Endothelial cell of umbilical vein (primary cell): ENCODE measurements around the gene PCGF5. TPM values are rescaled to one million over a fixed set of nuclear protein-coding genes. Genes with fewer than 3 reads are reported as not detected.

ENCODE experiments used
- BruUV-seq: library from RNA; stranded (reverse); fragments of 400-500 nt; replicated peaks from 2 replicates; lab custom pipeline; 2021; lab: Mats Ljungman, UMichigan
- CTCF ChIA-PET: fragments of 300-600, 350-600 bp; sonication (Branson Sonifier 250); formaldehyde crosslinking; loops from one replicate; lab custom pipeline; 2021; ENCODE audit warnings: antibody characterized with exemption, inconsistent platforms; lab: Charles Lee
- POLR2A ChIA-PET: fragments of 300-600, 350-600 bp; sonication (Branson Sonifier 250); formaldehyde crosslinking; loops from one replicate; lab custom pipeline; 2021; ENCODE audit warnings: antibody characterized with exemption, inconsistent platforms; lab: Charles Lee
- DNase-seq: peaks from one replicate; pipeline ENCODE4 v3.0.0-alpha.2; 2011; ENCODE audit warnings: low read depth, low spot score
- FAIRE-seq: peaks from 2 replicates; lab custom pipeline; 2011; peaks lifted over from hg19 to GRCh38; lab: Jason Lieb, UNC
- H2AFZ ChIP-seq: 2 replicates; pipeline ENCODE4 v1.6.0; 2012; ENCODE audit warnings: low read depth, low read length, control low read depth, inconsistent platforms
- H3K27ac ChIP-seq: 2 replicates; pipeline ENCODE4 v1.5.1; 2011; ENCODE audit warnings: low read depth, mild to moderate bottlenecking, control low read depth, low read length, moderate library complexity; ENCODE audit not compliant: insufficient read depth
- H3K27me3 ChIP-seq, 2 experiments: 2 replicates each; pipeline versions ENCODE4 v1.6.0 to v1.6.1; 2011; ENCODE audit warnings: low read length in 2 of 2, mixed read lengths in 1 of 2; ENCODE audit not compliant: control insufficient read depth in 2 of 2, insufficient read depth in 2 of 2
- H3K36me3 ChIP-seq, 2 experiments: 2 replicates in 1 of 2; 3 replicates in 1 of 2; pipeline ENCODE4 v1.5.1; 2011; ENCODE audit warnings: low read length in 2 of 2, mild to moderate bottlenecking in 1 of 2, moderate library complexity in 1 of 2; ENCODE audit not compliant: control insufficient read depth in 2 of 2, insufficient read depth in 2 of 2; ENCODE audit errors: extremely low read depth in 1 of 2
- H3K4me1 ChIP-seq: 3 replicates; pipeline ENCODE4 v1.5.1; 2011; ENCODE audit warnings: mild to moderate bottlenecking, low read length; ENCODE audit not compliant: control insufficient read depth, insufficient read depth; ENCODE audit errors: extremely low read depth
- H3K4me2 ChIP-seq: 2 replicates; pipeline ENCODE4 v1.6.1; 2011; ENCODE audit warnings: low read length, control low read depth, mixed read lengths; ENCODE audit not compliant: insufficient read depth
- H3K4me3 ChIP-seq, 3 experiments: fragments of 200-600 bp in 1 of 3; sonication (generic), shearing (Covaris generic) in 1 of 3; replicated peaks in 1 of 3; 2 replicates each; pipeline ENCODE4 v1.5.1; 2011 to 2016; ENCODE audit warnings: control low read depth in 3 of 3, low read length in 3 of 3, mild to moderate bottlenecking in 2 of 3, inconsistent platforms in 1 of 3, low read depth in 1 of 3, moderate library complexity in 1 of 3; ENCODE audit not compliant: insufficient read depth in 1 of 3
- H3K79me2 ChIP-seq: 2 replicates; pipeline ENCODE4 v1.6.0; 2012; ENCODE audit warnings: low read length, inconsistent platforms; ENCODE audit not compliant: control insufficient read depth, insufficient read depth
- H3K9ac ChIP-seq: replicated peaks from 2 replicates; pipeline ENCODE3; 2011; ENCODE audit warnings: low read length, control low read depth; ENCODE audit not compliant: insufficient read depth; ENCODE audit errors: extremely low read depth
- H3K9me1 ChIP-seq: replicated peaks from 3 replicates; pipeline ENCODE4 v1.6.0; 2011; ENCODE audit warnings: mild to moderate bottlenecking, low read length; ENCODE audit not compliant: control insufficient read depth, insufficient read depth; ENCODE audit errors: extremely low read depth
- H3K9me3 ChIP-seq: replicated peaks from 2 replicates; pipeline ENCODE4 v1.5.1; 2012; ENCODE audit warnings: low read length, inconsistent platforms; ENCODE audit not compliant: control insufficient read depth, insufficient read depth
- H4K20me1 ChIP-seq: replicated peaks from 2 replicates; pipeline ENCODE3; 2011; ENCODE audit warnings: mild to moderate bottlenecking, low read length; ENCODE audit not compliant: control insufficient read depth, insufficient read depth; ENCODE audit errors: extremely low read depth
- GATA2 ChIP-seq: IDR thresholded peaks from 2 replicates; pipeline ENCODE4 v1.7.0; 2011; ENCODE audit warnings: low read depth, mild to moderate bottlenecking, moderate library complexity, mixed read lengths, low read length; ENCODE audit not compliant: insufficient read length, insufficient read depth
- MYC ChIP-seq: IDR thresholded peaks from one replicate; pipeline ENCODE4 v1.6.1; 2011; ENCODE audit warnings: mild to moderate bottlenecking, low read depth, low read length
- POLR2A ChIP-seq: IDR thresholded peaks from 2 replicates; pipeline ENCODE4 v1.6.1; 2012; ENCODE audit warnings: low read depth, mild to moderate bottlenecking, control low read depth, low read length
- POLR2AphosphoS5 ChIP-seq: IDR thresholded peaks from 2 replicates; pipeline ENCODE4 v1.6.1; 2012; ENCODE audit warnings: low read depth, mild to moderate bottlenecking, control low read depth, low read length, moderate library complexity; ENCODE audit not compliant: insufficient read depth
- dilution Hi-C: fragments of 300-500 bp; cut with MboI; formaldehyde crosslinking; loops from one replicate; pipeline ENCODE4 v1.15.0; 2019; ENCODE audit warnings: low sequenced_read_pairs; ENCODE audit not compliant: extremely low pct_ligation_motif_present
- intact Hi-C: fragments of 100-400 bp; cut with micrococcal nuclease; formaldehyde crosslinking; loops from one replicate; pipeline ENCODE4 v1.10.0; 2022
- polyA plus RNA-seq, 4 experiments: library from polyadenylated mRNA; depleted of rRNA in 3 of 4; stranded (reverse) in 3 of 4; unstranded in 1 of 4; fragments of >200 nt; gene quantifications; 2 replicates each; pipeline versions ENCODE4 v1.2.1 to v1.2.3, GENCODE V29; 2011 to 2012; ENCODE audit warnings: missing spikeins in 1 of 4
- total RNA-seq: library from RNA; stranded (reverse); gene quantifications from 2 replicates; pipeline ENCODE4 v1.2.3, GENCODE V29; 2021
- TF ChIP-seq, protein P1 (sequence below), 2 donors: IDR thresholded peaks; 1 replicate in 1 of 2; 2 replicates in 1 of 2; pipeline ENCODE4 v1.5.1; 2011; ENCODE audit warnings: low read length in 2 of 2, mild to moderate bottlenecking in 2 of 2, moderate library complexity in 2 of 2, control low read depth in 1 of 2, inconsistent platforms in 1 of 2, low read depth in 1 of 2; ENCODE audit not compliant: insufficient read depth in 1 of 2; ENCODE audit errors: extremely low read depth in 1 of 2
- TF ChIP-seq, protein P2 (sequence below): IDR thresholded peaks from 2 replicates; pipeline ENCODE4 v1.6.1; 2011; ENCODE audit not compliant: insufficient read depth, insufficient read length

The PCGF5 gene
- total and polyA plus RNA-seq, 2 donors (not counting 3 experiments of a cell fraction or from before 2014, with no cell fraction given) = 25.0 to 29.8 TPM

DNA sequence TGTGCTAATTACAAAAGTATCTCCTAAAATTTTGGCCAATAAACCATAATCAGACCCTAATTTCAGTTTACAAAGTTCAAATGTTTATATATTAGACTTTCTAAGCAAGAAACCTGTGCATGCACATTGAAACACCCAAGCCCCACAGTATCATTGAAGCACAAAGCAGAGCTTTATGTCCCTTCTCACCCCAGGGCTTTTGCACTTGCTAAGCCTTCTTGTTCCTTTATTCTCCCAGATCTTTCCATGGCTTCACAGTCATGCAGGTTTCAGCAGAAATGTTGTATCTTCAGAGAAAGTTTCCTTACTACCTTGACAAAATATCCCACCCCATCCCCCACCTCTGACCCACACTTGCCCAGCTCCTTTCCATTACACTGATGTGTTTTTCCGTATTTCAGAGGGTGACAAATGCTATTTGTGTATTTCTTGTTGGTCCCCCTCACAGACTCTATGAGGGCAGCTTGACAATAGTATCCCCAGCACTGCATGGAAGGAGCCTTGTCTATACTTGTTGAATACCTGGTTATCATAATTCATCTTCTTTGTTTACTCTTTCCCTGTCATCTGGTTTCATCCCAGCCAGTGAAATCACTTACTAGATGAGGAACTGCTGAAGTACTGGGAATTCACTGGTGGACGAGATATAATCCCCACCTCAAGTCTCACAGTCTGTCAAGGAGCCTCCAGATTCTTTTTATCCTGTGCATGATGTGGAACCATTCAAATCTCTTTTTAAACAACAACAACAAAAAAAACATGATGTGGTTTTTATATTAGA is 24.0 kb upstream of the PCGF5 start:
- Histone ChIP-seq H3K79me2 (no peaks in the 10 kb centered on the region), H3K9ac (no peak overlapping the region), H4K20me1 (no peaks in the 10 kb centered on the region), H2AFZ (no peak overlapping the region), H3K9me3 (no peaks in the 10 kb centered on the region), H3K27me3 (no peaks in the 10 kb centered on the region), H3K9me1 (no peaks in the 10 kb centered on the region), H3K4me1 (no peaks in the 10 kb centered on the region), H3K27ac (no peak overlapping the region), H3K36me3 (no peaks in the 10 kb centered on the region), H3K4me3 (no peak overlapping the region), H3K4me2 (no peak overlapping the region)
- intact Hi-C loops (no loop called here), dilution Hi-C loops (no loop called here)
- no TSS peak for BruUV-seq
- ChIA-PET POLR2A (no interaction called here), CTCF (no interaction called here)
- no peak for TF ChIP-seq GATA2
- no peak for TF ChIP-seq POLR2A
- TF ChIP-seq POLR2AphosphoS5 = no peak
- TF ChIP-seq, protein P1, sequence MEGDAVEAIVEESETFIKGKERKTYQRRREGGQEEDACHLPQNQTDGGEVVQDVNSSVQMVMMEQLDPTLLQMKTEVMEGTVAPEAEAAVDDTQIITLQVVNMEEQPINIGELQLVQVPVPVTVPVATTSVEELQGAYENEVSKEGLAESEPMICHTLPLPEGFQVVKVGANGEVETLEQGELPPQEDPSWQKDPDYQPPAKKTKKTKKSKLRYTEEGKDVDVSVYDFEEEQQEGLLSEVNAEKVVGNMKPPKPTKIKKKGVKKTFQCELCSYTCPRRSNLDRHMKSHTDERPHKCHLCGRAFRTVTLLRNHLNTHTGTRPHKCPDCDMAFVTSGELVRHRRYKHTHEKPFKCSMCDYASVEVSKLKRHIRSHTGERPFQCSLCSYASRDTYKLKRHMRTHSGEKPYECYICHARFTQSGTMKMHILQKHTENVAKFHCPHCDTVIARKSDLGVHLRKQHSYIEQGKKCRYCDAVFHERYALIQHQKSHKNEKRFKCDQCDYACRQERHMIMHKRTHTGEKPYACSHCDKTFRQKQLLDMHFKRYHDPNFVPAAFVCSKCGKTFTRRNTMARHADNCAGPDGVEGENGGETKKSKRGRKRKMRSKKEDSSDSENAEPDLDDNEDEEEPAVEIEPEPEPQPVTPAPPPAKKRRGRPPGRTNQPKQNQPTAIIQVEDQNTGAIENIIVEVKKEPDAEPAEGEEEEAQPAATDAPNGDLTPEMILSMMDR (IDR thresholded peaks at IDR 0.05; ENCODE audit: extremely low read depth in 1 of 2, insufficient read depth in 1 of 2, low read depth in 1 of 2, low read length in 2 of 2) = no peak
- no peak for TF ChIP-seq MYC
- TF ChIP-seq, protein P2, sequence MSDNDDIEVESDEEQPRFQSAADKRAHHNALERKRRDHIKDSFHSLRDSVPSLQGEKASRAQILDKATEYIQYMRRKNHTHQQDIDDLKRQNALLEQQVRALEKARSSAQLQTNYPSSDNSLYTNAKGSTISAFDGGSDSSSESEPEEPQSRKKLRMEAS = no peak
- no peak for FAIRE-seq
- no peak for DNase-seq
